ENCODE measurements around the gene CORIN. TPM values are rescaled to one million over a fixed set of nuclear protein-coding genes. Genes with fewer than 3 reads are reported as not detected.

The CORIN gene
- polyA plus RNA-seq, 3 donors = 0.01 TPM; not detected in 2

- intact Hi-C loops (cut with micrococcal nuclease) = no loop called here
- H3K9me3 Mint-ChIP-seq = peaks cover 0 to 9% (median 0%) of the 10 kb centered on the region in 7 donors
- H4K20me1 ChIP-seq (ENCODE audit: insufficient read depth, low read length) = no peaks in the 10 kb centered on the region
- H2AFZ ChIP-seq (ENCODE audit: insufficient read depth, low read depth, low read length, poor library complexity, severe bottlenecking) = no peak overlapping the region
- H3K79me2 ChIP-seq (ENCODE audit: insufficient read depth, low read length) = no peaks in the 10 kb centered on the region
- DNase-seq = no peak
- WGBS (ENCODE audit: insufficient coverage) = 25% methylated on average over 1 of the region's 4 CpGs
- H3K27ac Mint-ChIP-seq = no peak overlapping the region
- no peaks in the 10 kb centered on the region for H3K36me3 ChIP-seq (replicated peaks in 1 of 2; ENCODE audit: control insufficient read depth in 1 of 2, insufficient read depth in 2 of 2, low read length in 2 of 2)
- TF ChIP-seq CTCF (IDR thresholded peaks at IDR 0.05) = no peak
- H3K4me1 Mint-ChIP-seq = no peaks in the 10 kb centered on the region
- no peak overlapping the region for H3K4me2 ChIP-seq (replicated peaks; ENCODE audit: extremely low read depth, low read length, poor library complexity, severe bottlenecking)
- H3K27me3 Mint-ChIP-seq (ENCODE audit: low read depth in 3 of 3) = peaks cover 1 to 4% (median 2%) of the 10 kb centered on the region in 3 donors
- H3K4me1 ChIP-seq (ENCODE audit: control insufficient read depth in 1 of 2, insufficient read depth in 2 of 2, low read length in 2 of 2) = no peaks in the 10 kb centered on the region
- H3K9me3 ChIP-seq (replicated peaks in 1 of 2; ENCODE audit: control insufficient read depth in 1 of 2, insufficient read depth in 1 of 2, low read length in 2 of 2) = no peaks in the 10 kb centered on the region
- no peak overlapping the region for H3K9ac ChIP-seq (ENCODE audit: insufficient read depth, low read length, poor library complexity, severe bottlenecking)
- H3K4me3 ChIP-seq (replicated peaks in 1 of 3; ENCODE audit: low read depth in 2 of 3, low read length in 3 of 3) = no peak overlapping the region
- H3K27ac ChIP-seq (ENCODE audit: low read depth in 1 of 2, low read length in 2 of 2) = no peak overlapping the region
- H3K27me3 ChIP-seq (ENCODE audit: control insufficient read depth in 2 of 2, insufficient read depth in 2 of 2, low read length in 2 of 2) = no peaks in the 10 kb centered on the region
- H3K4me3 Mint-ChIP-seq = no peak overlapping the region
- no peaks in the 10 kb centered on the region for H3K36me3 Mint-ChIP-seq
These were observed 50.9 kb downstream of the CORIN start for GRCh38 chr4:47786958-47787370.

- intact Hi-C loops (cut with micrococcal nuclease) = no loop called here
- 89% methylated on average over 3 of the region's 3 CpGs for WGBS (ENCODE audit: insufficient coverage)
- no peak overlapping the region for H3K9ac ChIP-seq (ENCODE audit: insufficient read depth, low read length, poor library complexity, severe bottlenecking)
- H3K27me3 Mint-ChIP-seq (ENCODE audit: low read depth in 3 of 3) = peaks cover 1 to 5% (median 2%) of the 10 kb centered on the region in 3 donors
- no peak overlapping the region for H3K4me3 ChIP-seq (replicated peaks in 1 of 3; ENCODE audit: low read depth in 2 of 3, low read length in 3 of 3)
- no peak overlapping the region for H3K27ac ChIP-seq (ENCODE audit: low read depth in 1 of 2, low read length in 2 of 2)
- H3K9me3 ChIP-seq (replicated peaks in 1 of 2; ENCODE audit: control insufficient read depth in 1 of 2, insufficient read depth in 1 of 2, low read length in 2 of 2) = no peaks in the 10 kb centered on the region
- H3K4me1 ChIP-seq (ENCODE audit: control insufficient read depth in 1 of 2, insufficient read depth in 2 of 2, low read length in 2 of 2) = no peaks in the 10 kb centered on the region
- no peaks in the 10 kb centered on the region for H4K20me1 ChIP-seq (ENCODE audit: insufficient read depth, low read length)
- H3K4me2 ChIP-seq (replicated peaks; ENCODE audit: extremely low read depth, low read length, poor library complexity, severe bottlenecking) = no peak overlapping the region
- H3K4me1 Mint-ChIP-seq = no peaks in the 10 kb centered on the region
- no peaks in the 10 kb centered on the region for H3K36me3 Mint-ChIP-seq
- no peaks in the 10 kb centered on the region for H3K36me3 ChIP-seq (replicated peaks in 1 of 2; ENCODE audit: control insufficient read depth in 1 of 2, insufficient read depth in 2 of 2, low read length in 2 of 2)
- H2AFZ ChIP-seq (ENCODE audit: insufficient read depth, low read depth, low read length, poor library complexity, severe bottlenecking) = no peak overlapping the region
- H3K27me3 ChIP-seq (ENCODE audit: control insufficient read depth in 2 of 2, insufficient read depth in 2 of 2, low read length in 2 of 2) = no peaks in the 10 kb centered on the region
- no peak for DNase-seq
- H3K4me3 Mint-ChIP-seq = no peak overlapping the region
- H3K27ac Mint-ChIP-seq = no peak overlapping the region
- no peaks in the 10 kb centered on the region for H3K79me2 ChIP-seq (ENCODE audit: insufficient read depth, low read length)
- peaks cover 0 to 14% (median 0%) of the 10 kb centered on the region in 7 donors for H3K9me3 Mint-ChIP-seq
- TF ChIP-seq CTCF (IDR thresholded peaks at IDR 0.05) = no peak
These were observed 52.7 kb downstream of the CORIN start for GRCh38 chr4:47785153-47785552.
